ENCODE measurements around the gene ZNF285. TPM values are rescaled to one million over a fixed set of nuclear protein-coding genes. Genes with fewer than 3 reads are reported as not detected.
"Not testable (repeated sequence)": the region's sequence is repeated elsewhere in the genome, so short reads cannot be mapped to it uniquely, and the experiment has no call there.

The ZNF285 gene
- total RNA-seq: 2.8 TPM

- no peak for DNase-seq
These were observed at the start of gene ZNF285 for GRCh38 chr19:44401139-44402115. TSS of gene ZNF285 (minus strand) at chr19:44401608. CDS start at chr19:44397213, 4,395 bp downstream.

- DNase-seq: peak; percentile 75
These were observed 46.7 kb upstream of the ZNF285 start, which contains the start of gene ZNF229 for GRCh38 chr19:44447916-44448674. TSS of gene ZNF229 (minus strand) at chr19:44448472. CDS start at chr19:44442847, 5,625 bp downstream.

- no peak for DNase-seq
These were observed 37.0 kb upstream of the ZNF285 start for GRCh38 chr19:44438441-44438840.

- DNase-seq: no peak
These were observed 34.0 kb upstream of the ZNF285 start for GRCh38 chr19:44435441-44435840.

GRCh38 chr19:44430956-44431355 lies 29.5 kb upstream of the ZNF285 start:
- DNase-seq: no peak

- DNase-seq: not testable (repeated sequence)
These were observed 14.1 kb upstream of the ZNF285 start for GRCh38 chr19:44415553-44415952.

- DNase-seq: not testable (repeated sequence)
These were observed 12.1 kb downstream of the ZNF285 start for GRCh38 chr19:44389268-44389667.

GRCh38 chr19:44374789-44375188 lies 26.6 kb downstream of the ZNF285 start:
- DNase-seq: no peak

GRCh38 chr19:44371815-44372480 lies 29.5 kb downstream of the ZNF285 start:
- DNase-seq: no peak

- no peak for DNase-seq
These were observed 34.4 kb downstream of the ZNF285 start for GRCh38 chr19:44367024-44367423.

GRCh38 chr19:44356383-44357111 lies 44.9 kb downstream of the ZNF285 start, which contains the start of gene ZNF112:
TSS of gene ZNF112 (minus strand) at chr19:44356680. CDS start at chr19:44340539, 16,141 bp downstream.
- DNase-seq: peak; percentile 91

- DNase-seq: no peak
These were observed 54.9 kb downstream of the ZNF285 start for GRCh38 chr19:44346556-44346955.

- DNase-seq: no peak
These were observed 55.4 kb downstream of the ZNF285 start for GRCh38 chr19:44345959-44346358.

- no peak for DNase-seq
These were observed 57.2 kb downstream of the ZNF285 start for GRCh38 chr19:44344255-44344654.

- no peak for DNase-seq
These were observed 59.6 kb downstream of the ZNF285 start for GRCh38 chr19:44341794-44342193.

- not testable (repeated sequence) for DNase-seq
These were observed 66.8 kb downstream of the ZNF285 start for GRCh38 chr19:44334639-44335038.

Other genes with a start within 250 kb of the ZNF285 start
- gene ZNF226, start 236.5 kb downstream of the ZNF285 start, total RNA-seq: 20.3 TPM
- gene ZNF227, start 189.1 kb downstream of the ZNF285 start, total RNA-seq: 20.2 TPM
- 1.2 TPM for gene ZNF233, start 141.7 kb downstream of the ZNF285 start, total RNA-seq
- gene ZNF235, start 96.6 kb downstream of the ZNF285 start, total RNA-seq: 10.4 TPM
- 8.3 TPM for gene ZNF112, start 44.9 kb downstream of the ZNF285 start, total RNA-seq
- 8.5 TPM for gene ZNF229, start 46.9 kb upstream of the ZNF285 start, total RNA-seq
- 10.0 TPM for gene ZNF180, start 98.9 kb upstream of the ZNF285 start, total RNA-seq
- not detected for gene CEACAM20, start 128.1 kb upstream of the ZNF285 start, total RNA-seq
- not detected for gene IGSF23, start 212.0 kb upstream of the ZNF285 start, total RNA-seq
- gene PVR, start 242.3 kb upstream of the ZNF285 start, total RNA-seq: 18.8 TPM

All from skin of body (tissue), 2 donors.